ENCODE data around the gene LIMCH1. TPM values are rescaled to one million over a fixed set of nuclear protein-coding genes. Genes with fewer than 3 reads are reported as not detected.
"Not testable (repeated sequence)": the region's sequence is repeated elsewhere in the genome, so short reads cannot be mapped to it uniquely, and the experiment has no call there.

Gene LIMCH1, protein sequence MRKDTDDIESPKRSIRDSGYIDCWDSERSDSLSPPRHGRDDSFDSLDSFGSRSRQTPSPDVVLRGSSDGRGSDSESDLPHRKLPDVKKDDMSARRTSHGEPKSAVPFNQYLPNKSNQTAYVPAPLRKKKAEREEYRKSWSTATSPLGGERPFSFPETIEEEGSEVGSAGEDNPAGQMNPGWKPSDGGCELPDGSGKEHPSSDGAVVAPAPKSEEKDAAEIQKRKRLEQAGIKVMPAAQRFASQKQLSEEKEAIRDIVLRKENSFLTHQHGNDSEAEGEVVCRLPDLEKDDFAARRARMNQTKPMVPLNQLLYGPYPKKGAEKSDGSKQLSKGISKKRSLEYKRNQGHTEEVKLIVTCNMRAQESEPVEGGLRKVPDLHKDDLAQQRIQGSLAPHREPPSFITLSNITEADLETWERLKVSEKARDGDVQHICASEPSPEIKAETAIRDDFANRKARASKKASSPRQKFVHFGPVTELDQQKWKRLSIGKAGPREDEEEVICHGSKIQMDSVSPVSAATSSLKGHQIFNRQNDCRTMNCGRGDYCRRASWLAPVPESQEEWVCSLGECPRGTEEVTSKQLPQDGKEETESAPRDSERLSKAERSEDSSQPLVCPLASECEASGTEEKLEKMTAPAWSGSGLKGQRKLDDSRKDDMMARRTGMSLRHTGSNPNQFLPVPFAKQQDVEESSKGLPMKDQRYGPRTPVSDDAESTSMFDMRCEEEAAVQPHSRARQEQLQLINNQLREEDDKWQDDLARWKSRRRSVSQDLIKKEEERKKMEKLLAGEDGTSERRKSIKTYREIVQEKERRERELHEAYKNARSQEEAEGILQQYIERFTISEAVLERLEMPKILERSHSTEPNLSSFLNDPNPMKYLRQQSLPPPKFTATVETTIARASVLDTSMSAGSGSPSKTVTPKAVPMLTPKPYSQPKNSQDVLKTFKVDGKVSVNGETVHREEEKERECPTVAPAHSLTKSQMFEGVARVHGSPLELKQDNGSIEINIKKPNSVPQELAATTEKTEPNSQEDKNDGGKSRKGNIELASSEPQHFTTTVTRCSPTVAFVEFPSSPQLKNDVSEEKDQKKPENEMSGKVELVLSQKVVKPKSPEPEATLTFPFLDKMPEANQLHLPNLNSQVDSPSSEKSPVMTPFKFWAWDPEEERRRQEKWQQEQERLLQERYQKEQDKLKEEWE (N-terminal part only)
- total RNA-seq (2022), result 36.6 and 48.4 TPM in 2 replicates
- Bru-seq, nascent RNA, result percentile 71 among the genes with signal in this experiment
- BruChase-seq, experiment 1, labeled RNA remaining after a 6-hour chase, result percentile 60 among the genes with signal in this experiment
- percentile 60 among the genes with signal in this experiment for BruChase-seq, experiment 2, labeled RNA remaining after a 2-hour chase
- long read RNA-seq, full-length matches to known transcripts, result 28 of 66 reads
- long read RNA-seq, partial matches to known transcripts, result 14 of 66 reads
- long read RNA-seq, other reads (novel, unspliced or antisense), result 24 of 66 reads

DNA sequence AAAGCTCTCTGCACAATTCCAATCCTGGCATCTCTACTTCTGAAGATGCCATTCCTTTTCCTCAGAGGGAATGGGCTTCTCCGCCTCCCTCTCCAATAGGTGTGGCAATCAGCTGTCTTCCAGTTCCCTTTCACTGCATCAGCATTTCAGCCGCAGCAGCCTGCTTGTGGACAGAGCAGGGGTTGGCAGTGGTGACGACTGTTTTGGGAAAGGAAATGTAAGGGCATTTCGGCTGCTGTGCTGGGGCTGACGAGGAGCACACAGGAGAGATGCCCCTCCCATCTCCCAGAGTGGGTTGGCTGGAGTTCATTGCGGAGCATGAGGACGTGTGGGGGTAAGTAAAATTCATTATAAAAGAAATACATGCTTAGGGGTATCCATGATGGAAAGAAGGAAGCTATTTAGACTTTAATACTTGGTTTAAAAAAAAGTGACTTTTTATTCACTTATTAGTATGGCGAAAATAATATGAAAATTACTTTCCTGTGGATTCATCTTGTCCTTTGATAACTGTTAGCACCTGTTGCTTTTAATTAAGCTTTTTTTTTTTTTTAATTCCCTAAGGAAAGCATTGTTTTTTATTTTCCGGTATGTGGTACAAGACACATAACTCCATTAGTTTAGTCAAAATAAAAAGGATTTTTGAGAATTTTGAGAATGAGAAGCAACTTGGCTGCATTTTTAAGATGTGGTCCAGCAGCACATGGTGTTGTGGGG is at the start of gene LIMCH1:
TSS of gene LIMCH1 (plus strand) at position 141 of the 717 bp plus-strand sequence. CDS start 67,839 bp downstream, outside the sequence.
- H3K4me1 Mint-ChIP-seq (ENCODE audit: insufficient read depth, unreplicated experiment), result peaks cover 56% of the 10 kb centered on the region
- POLR2A ChIA-PET, result interaction anchor here (0.6 to 1.5 kb wide), 4 partner anchors 37 to 318 kb away, joined by 3 to 5 read pairs (median 4); no protein-coding TSS in a partner anchor

DNA sequence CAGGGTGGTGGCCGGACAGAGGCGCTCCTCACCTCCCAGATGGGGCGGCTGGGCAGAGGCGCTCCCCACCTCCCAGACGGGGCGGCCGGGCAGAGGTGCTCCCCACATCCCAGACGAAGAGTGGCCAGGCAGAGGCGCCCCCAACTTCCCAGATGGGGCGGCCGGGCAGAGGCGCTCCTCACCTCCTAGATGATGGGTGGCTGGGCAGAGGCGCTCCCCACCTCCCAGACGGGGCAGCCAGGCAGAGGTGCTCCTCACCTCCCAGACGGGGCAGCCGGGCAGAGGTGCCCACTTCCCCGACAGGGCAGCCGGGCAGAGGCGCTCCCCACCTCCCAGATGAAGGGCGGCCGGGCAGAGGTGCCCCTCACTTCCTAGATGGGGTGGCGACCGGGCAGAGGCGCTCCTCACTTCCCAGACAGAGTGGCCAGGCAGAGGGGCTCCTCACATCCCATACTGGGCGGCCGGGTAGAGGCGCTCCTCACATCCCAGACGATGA is 46.8 kb upstream of the LIMCH1 start:
- BruUV-seq (replicated peaks); H3K36me3 Mint-ChIP-seq (ENCODE audit: insufficient read depth, unreplicated experiment); H3K4me1 Mint-ChIP-seq (ENCODE audit: insufficient read depth, unreplicated experiment); H3K4me3 Mint-ChIP-seq (ENCODE audit: unreplicated experiment); H3K9me3 Mint-ChIP-seq (ENCODE audit: unreplicated experiment); POLR2A ChIA-PET; DNase-seq (ENCODE audit: unreplicated experiment); CTCF ChIA-PET; H3K27ac Mint-ChIP-seq (ENCODE audit: low read depth, unreplicated experiment); H3K27me3 Mint-ChIP-seq (ENCODE audit: insufficient read depth, unreplicated experiment); intact Hi-C loops (cut with micrococcal nuclease): not testable (repeated sequence)

More for the DNA sequence above, at the start of gene LIMCH1:
- Mint-ChIP-seq H3K4me3 (ENCODE audit: unreplicated experiment) (peak within 1 kb of the TSS; percentile 52), H3K36me3 (ENCODE audit: insufficient read depth, unreplicated experiment) (no peaks in the 10 kb centered on the region), H3K9me3 (ENCODE audit: unreplicated experiment) (no peaks in the 10 kb centered on the region), H3K27me3 (ENCODE audit: insufficient read depth, unreplicated experiment) (no peaks in the 10 kb centered on the region), H3K27ac (ENCODE audit: low read depth, unreplicated experiment) (peak within 1 kb of the TSS; percentile 16)
- BruUV-seq (replicated peaks), result TSS peak; percentile 30
- CTCF ChIA-PET, result interaction anchor here (0.6 to 1.1 kb wide), 5 partner anchors 37 to 614 kb away, joined by 3 to 4 read pairs (median 3); no protein-coding TSS in a partner anchor
- TF ChIP-seq, protein P1, sequence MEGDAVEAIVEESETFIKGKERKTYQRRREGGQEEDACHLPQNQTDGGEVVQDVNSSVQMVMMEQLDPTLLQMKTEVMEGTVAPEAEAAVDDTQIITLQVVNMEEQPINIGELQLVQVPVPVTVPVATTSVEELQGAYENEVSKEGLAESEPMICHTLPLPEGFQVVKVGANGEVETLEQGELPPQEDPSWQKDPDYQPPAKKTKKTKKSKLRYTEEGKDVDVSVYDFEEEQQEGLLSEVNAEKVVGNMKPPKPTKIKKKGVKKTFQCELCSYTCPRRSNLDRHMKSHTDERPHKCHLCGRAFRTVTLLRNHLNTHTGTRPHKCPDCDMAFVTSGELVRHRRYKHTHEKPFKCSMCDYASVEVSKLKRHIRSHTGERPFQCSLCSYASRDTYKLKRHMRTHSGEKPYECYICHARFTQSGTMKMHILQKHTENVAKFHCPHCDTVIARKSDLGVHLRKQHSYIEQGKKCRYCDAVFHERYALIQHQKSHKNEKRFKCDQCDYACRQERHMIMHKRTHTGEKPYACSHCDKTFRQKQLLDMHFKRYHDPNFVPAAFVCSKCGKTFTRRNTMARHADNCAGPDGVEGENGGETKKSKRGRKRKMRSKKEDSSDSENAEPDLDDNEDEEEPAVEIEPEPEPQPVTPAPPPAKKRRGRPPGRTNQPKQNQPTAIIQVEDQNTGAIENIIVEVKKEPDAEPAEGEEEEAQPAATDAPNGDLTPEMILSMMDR (IDR thresholded peaks at IDR 0.05; ENCODE audit: unreplicated experiment), result no peak
- DNase-seq (ENCODE audit: unreplicated experiment), result peak; percentile 79
- intact Hi-C loops (cut with micrococcal nuclease), result no loop called here

DNA sequence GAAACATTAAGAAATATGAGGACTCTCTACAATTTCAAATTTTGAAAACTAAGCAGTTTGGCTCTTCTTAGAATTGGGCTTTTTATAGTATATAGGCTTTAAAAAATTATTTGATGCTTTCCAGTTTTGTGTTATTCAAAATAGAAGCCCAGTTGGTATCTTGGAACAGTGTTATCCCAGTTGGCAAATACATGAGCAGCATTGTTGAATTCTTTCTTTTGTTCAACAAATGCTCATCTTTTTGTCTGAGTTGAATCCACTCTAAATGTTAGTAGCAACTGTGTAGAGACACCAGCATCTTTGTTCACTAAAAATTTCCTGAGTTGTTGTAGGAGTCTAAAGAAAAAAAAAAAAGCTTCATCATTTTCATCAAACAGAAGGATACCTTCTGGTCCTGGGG is 41.0 kb upstream of the LIMCH1 start:
- ChIA-PET POLR2A (no interaction called here), CTCF (interaction anchor here (0.6 kb wide), 1 partner anchor 232 kb away, joined by 5 read pairs; no protein-coding TSS in a partner anchor)
- Mint-ChIP-seq H3K9me3 (ENCODE audit: unreplicated experiment) (no peaks in the 10 kb centered on the region), H3K4me3 (ENCODE audit: unreplicated experiment) (no peak overlapping the region), H3K36me3 (ENCODE audit: insufficient read depth, unreplicated experiment) (no peaks in the 10 kb centered on the region), H3K27ac (ENCODE audit: low read depth, unreplicated experiment) (no peak overlapping the region), H3K4me1 (ENCODE audit: insufficient read depth, unreplicated experiment) (no peaks in the 10 kb centered on the region), H3K27me3 (ENCODE audit: insufficient read depth, unreplicated experiment) (no peaks in the 10 kb centered on the region)
- intact Hi-C loops (cut with micrococcal nuclease), result no loop called here
- BruUV-seq (replicated peaks), result no TSS peak
- no peak for DNase-seq (ENCODE audit: unreplicated experiment)
- TF ChIP-seq, protein P1 (IDR thresholded peaks at IDR 0.05; ENCODE audit: unreplicated experiment), result no peak

Measured in MCF 10A (cell line).